CD4-positive, alpha-beta memory T cell (primary cell): Measurements from ENCODE around the gene TMEM127. TPM values are rescaled to one million over a fixed set of nuclear protein-coding genes. Genes with fewer than 3 reads are reported as not detected.
A peak's percentile ranks its signal among the peaks of the same experiment; 100 is the strongest.
"Not testable (repeated sequence)": the region's sequence is repeated elsewhere in the genome, so short reads cannot be mapped to it uniquely, and the experiment has no call there.

Experiments used
- CTCF ChIA-PET: fragments of 350-600 bp; sonication (Branson Sonifier 250); formaldehyde crosslinking; loops from one replicate; lab custom pipeline; 2021; ENCODE audit warnings: inconsistent platforms; ENCODE audit not compliant: partially characterized antibody; lab: Charles Lee
- POLR2A ChIA-PET: fragments of 350-600 bp; sonication (Branson Sonifier 250); formaldehyde crosslinking; loops from one replicate; lab custom pipeline; 2021; ENCODE audit not compliant: partially characterized antibody; lab: Charles Lee
- DNase-seq, 5 donors: peaks; one replicate each; pipeline versions ENCODE4 v3.0.0 to v3.0.0-alpha.2; 2020 to 2022; ENCODE audit warnings: mixed read lengths in 1 of 5
- H3K27ac ChIP-seq: one replicate; pipeline ENCODE4 v1.7.0; 2013; ENCODE audit warnings: low read depth, low read length
- H3K27me3 ChIP-seq: 2 replicates; pipeline ENCODE4 v1.7.0; 2013; ENCODE audit warnings: mild to moderate bottlenecking, low read length, moderate library complexity; ENCODE audit not compliant: insufficient read depth
- H3K36me3 ChIP-seq: 2 replicates; pipeline ENCODE4 v1.7.0; 2013; ENCODE audit warnings: mild to moderate bottlenecking, low read length, moderate library complexity; ENCODE audit not compliant: insufficient read depth
- H3K4me1 ChIP-seq: 2 replicates; pipeline ENCODE4 v1.7.0; 2013; ENCODE audit warnings: mild to moderate bottlenecking, low read length, moderate library complexity; ENCODE audit not compliant: insufficient read depth
- H3K4me3 ChIP-seq, 2 donors: one replicate each; pipeline ENCODE4 v1.7.0; 2013; ENCODE audit warnings: low read length in 2 of 2, mild to moderate bottlenecking in 1 of 2
- H3K9me3 ChIP-seq, 2 donors: one replicate each; pipeline ENCODE4 v1.7.0; 2013; ENCODE audit warnings: low read length in 2 of 2, control low read depth in 1 of 2; ENCODE audit not compliant: control insufficient read depth in 1 of 2
- H3K27ac Mint-ChIP-seq, 7 donors: one replicate each; pipeline ENCODE4 v1.8.0; 2020 to 2021; ENCODE audit warnings: mixed read lengths in 7 of 7, mild to moderate bottlenecking in 6 of 7, inconsistent platforms in 3 of 7, moderate library complexity in 3 of 7
- H3K27me3 Mint-ChIP-seq, 2 donors: one replicate each; pipeline ENCODE4 v1.8.0; 2020 to 2021; ENCODE audit warnings: mixed read lengths in 2 of 2
- H3K36me3 Mint-ChIP-seq, 2 donors: one replicate each; pipeline ENCODE4 v1.8.0; 2020 to 2021; ENCODE audit warnings: mixed read lengths in 2 of 2, inconsistent platforms in 1 of 2, mild to moderate bottlenecking in 1 of 2
- H3K4me1 Mint-ChIP-seq, 4 donors: one replicate each; pipeline ENCODE4 v1.8.0; 2020 to 2021; ENCODE audit warnings: mixed read lengths in 4 of 4, mild to moderate bottlenecking in 1 of 4
- H3K4me3 Mint-ChIP-seq, 8 donors: one replicate each; pipeline ENCODE4 v1.8.0; 2020 to 2021; ENCODE audit warnings: mixed read lengths in 8 of 8, mild to moderate bottlenecking in 7 of 8, moderate library complexity in 6 of 8, inconsistent platforms in 3 of 8
- H3K9me3 Mint-ChIP-seq, 8 donors: one replicate each; pipeline ENCODE4 v1.8.0; 2020 to 2021; ENCODE audit warnings: mixed read lengths in 8 of 8, mild to moderate bottlenecking in 5 of 8, inconsistent platforms in 3 of 8, moderate library complexity in 1 of 8
- intact Hi-C: fragments of 100-400 bp; cut with micrococcal nuclease; formaldehyde crosslinking; loops from one replicate; pipeline ENCODE4 v1.15.1; 2023
- polyA plus RNA-seq, 2 donors: library from polyadenylated mRNA; unstranded; fragments of 300-500 nt; fragmentation: Illumina TruSeq; gene quantifications; one replicate each; pipeline ENCODE4 v1.2.3, GENCODE V29; 2021
- total RNA-seq, 2 experiments: library from RNA; stranded (reverse); gene quantifications; one replicate each; pipeline ENCODE4 v1.2.3, GENCODE V29; 2021

Gene TMEM127
- total and polyA plus RNA-seq, 4 experiments from 2014 or later: 27.3 to 46.0 (median 45.4) TPM

- no peaks in the 10 kb centered on the region for H3K27me3 Mint-ChIP-seq
- H3K4me1 Mint-ChIP-seq: peaks cover 44 to 65% (median 54%) of the 10 kb centered on the region in 4 donors
- Histone ChIP-seq H3K36me3 (peaks cover 38% of the 10 kb centered on the region), H3K9me3 (no peaks in the 10 kb centered on the region), H3K4me1 (peaks cover 48% of the 10 kb centered on the region), H3K27me3 (no peaks in the 10 kb centered on the region), H3K27ac (peak within 1 kb of the TSS; percentile 89), H3K4me3 (peak within 1 kb of the TSS; percentile 80 to 99)
- no peaks in the 10 kb centered on the region for H3K9me3 Mint-ChIP-seq
- H3K4me3 Mint-ChIP-seq: peak within 1 kb of the TSS; percentile 97 to 100 (median 99)
- ChIA-PET CTCF (interaction anchor here (1.0 to 5.4 kb wide), 10 partner anchors 11 to 249 kb away, joined by 3 to 24 read pairs (median 4); partner anchors contain the start of gene ITPRIPL1), POLR2A (interaction anchor here (0.6 to 5.8 kb wide), 24 partner anchors 10 to 455 kb away, joined by 3 to 134 read pairs (median 6); partner anchors contain the start of genes ARID5A, CIAO1, CNNM4 and ITPRIPL1)
- peak within 1 kb of the TSS; percentile 98 to 100 (median 100) for H3K27ac Mint-ChIP-seq
- intact Hi-C loops: loop anchor here (1.0 to 5.0 kb wide), 5 partner anchors 16 to 203 kb away; partner anchors contain the start of genes CIAO1 and STARD7
- DNase-seq: peak; percentile 91 to 95 (median 91)
- H3K36me3 Mint-ChIP-seq: peaks cover 43 to 56% of the 10 kb centered on the region in 2 donors
Observed at GRCh38 chr2:96305091-96305978, 39.5 kb upstream of the TMEM127 start, which contains the start of gene SNRNP200. Gene SNRNP200, minus strand, starts transcription at chr2:96305546. Its CDS starts 109 bp downstream, at chr2:96305437.

GRCh38 chr2:96304606-96305005, 38.8 kb upstream of the TMEM127 start:
- peak overlapping the region; percentile 89 for H3K27ac ChIP-seq
- Mint-ChIP-seq H3K4me3 (peak overlapping the region; percentile 97 to 100 (median 99)), H3K27ac (peak overlapping the region; percentile 98 to 100 (median 100)), H3K27me3 (no peaks in the 10 kb centered on the region), H3K36me3 (peaks cover 47 to 62% of the 10 kb centered on the region in 2 donors), H3K9me3 (no peaks in the 10 kb centered on the region), H3K4me1 (peaks cover 41 to 61% (median 51%) of the 10 kb centered on the region in 4 donors)
- intact Hi-C loops: loop anchor here (1.0 to 5.0 kb wide), 5 partner anchors 17 to 204 kb away; partner anchors contain the start of genes CIAO1 and STARD7
- ChIA-PET CTCF (interaction anchor here (1.0 to 5.4 kb wide), 6 partner anchors 16 to 203 kb away, joined by 3 to 24 read pairs (median 4); partner anchors contain the start of gene ITPRIPL1), POLR2A (interaction anchor here (0.6 to 5.8 kb wide), 17 partner anchors 11 to 456 kb away, joined by 3 to 134 read pairs (median 5); partner anchors contain the start of genes CIAO1, CNNM4, ITPRIPL1 and KANSL3)
- DNase-seq: peak in 1 of 5 donors; percentile 5
- H3K9me3 ChIP-seq: no peaks in the 10 kb centered on the region
- H3K4me3 ChIP-seq: peak overlapping the region; percentile 80 to 99
- H3K27me3 ChIP-seq: no peaks in the 10 kb centered on the region
- peaks cover 48% of the 10 kb centered on the region for H3K4me1 ChIP-seq
- H3K36me3 ChIP-seq: peaks cover 46% of the 10 kb centered on the region

- peaks cover 42 to 66% (median 53%) of the 10 kb centered on the region in 4 donors for H3K4me1 Mint-ChIP-seq
- ChIA-PET CTCF (interaction anchor here (0.8 to 5.4 kb wide), 4 partner anchors 19 to 43 kb away, joined by 3 to 24 read pairs (median 4); partner anchors contain the start of gene ITPRIPL1), POLR2A (interaction anchor here (0.8 to 1.0 kb wide), 3 partner anchors 20 to 58 kb away, joined by 3 to 4 read pairs (median 3); no protein-coding TSS in a partner anchor)
- no peaks in the 10 kb centered on the region for H3K9me3 Mint-ChIP-seq
- peaks cover 73% of the 10 kb centered on the region for H3K36me3 ChIP-seq
- H3K4me3 Mint-ChIP-seq: peak overlapping the region in 2 of 8 donors; percentile 7 to 58
- H3K27ac ChIP-seq: no peak overlapping the region
- H3K4me3 ChIP-seq: no peak overlapping the region
- peaks cover 48% of the 10 kb centered on the region for H3K4me1 ChIP-seq
- no peaks in the 10 kb centered on the region for H3K27me3 Mint-ChIP-seq
- H3K36me3 Mint-ChIP-seq: peaks cover 74 to 89% of the 10 kb centered on the region in 2 donors
- DNase-seq: no peak
- H3K9me3 ChIP-seq: no peaks in the 10 kb centered on the region
- H3K27me3 ChIP-seq: no peaks in the 10 kb centered on the region
- peak overlapping the region; percentile 32 to 98 (median 74) for H3K27ac Mint-ChIP-seq
- intact Hi-C loops: no loop called here
Observed at GRCh38 chr2:96301865-96302264, 36.1 kb upstream of the TMEM127 start.

- Mint-ChIP-seq H3K9me3 (no peaks in the 10 kb centered on the region), H3K4me1 (peaks cover 13 to 23% (median 14%) of the 10 kb centered on the region in 4 donors), H3K27ac (peak overlapping the region in 1 of 7 donors; percentile 59), H3K4me3 (no peak overlapping the region), H3K27me3 (no peaks in the 10 kb centered on the region), H3K36me3 (peaks cover 79 to 88% of the 10 kb centered on the region in 2 donors)
- Histone ChIP-seq H3K4me3 (no peak overlapping the region), H3K27ac (no peak overlapping the region), H3K36me3 (peaks cover 94% of the 10 kb centered on the region), H3K9me3 (no peaks in the 10 kb centered on the region), H3K27me3 (no peaks in the 10 kb centered on the region), H3K4me1 (peaks cover 10% of the 10 kb centered on the region)
- ChIA-PET CTCF (no interaction called here), POLR2A (interaction anchor here (0.8 kb wide), 1 partner anchor 25 kb away, joined by 3 read pairs; no protein-coding TSS in a partner anchor)
- intact Hi-C loops: no loop called here
- DNase-seq: no peak
Observed at GRCh38 chr2:96296925-96297324, 31.1 kb upstream of the TMEM127 start.

- peak overlapping the region in 1 of 7 donors; percentile 47 for H3K27ac Mint-ChIP-seq
- POLR2A ChIA-PET: interaction anchor here (0.9 kb wide), 1 partner anchor 9 kb away, joined by 3 read pairs; no protein-coding TSS in a partner anchor
Observed at GRCh38 chr2:96294271-96294670, 28.5 kb upstream of the TMEM127 start.

GRCh38 chr2:96291751-96292150, 26.0 kb upstream of the TMEM127 start:
- peaks cover 83 to 92% of the 10 kb centered on the region in 2 donors for H3K36me3 Mint-ChIP-seq
- Histone ChIP-seq H3K36me3 (peaks cover 96% of the 10 kb centered on the region), H3K4me3 (no peak overlapping the region), H3K27ac (no peak overlapping the region), H3K4me1 (no peaks in the 10 kb centered on the region), H3K27me3 (no peaks in the 10 kb centered on the region), H3K9me3 (no peaks in the 10 kb centered on the region)
- H3K4me3 Mint-ChIP-seq: no peak overlapping the region
- H3K9me3 Mint-ChIP-seq: no peaks in the 10 kb centered on the region
- intact Hi-C loops: no loop called here
- H3K27me3 Mint-ChIP-seq: no peaks in the 10 kb centered on the region
- H3K4me1 Mint-ChIP-seq: peaks cover 0 to 3% (median 1%) of the 10 kb centered on the region in 4 donors
- ChIA-PET CTCF (no interaction called here), POLR2A (interaction anchor here (0.7 to 1.5 kb wide), 3 partner anchors 11 to 29 kb away, joined by 3 to 4 read pairs (median 4); partner anchors contain the start of gene CIAO1)
- H3K27ac Mint-ChIP-seq: no peak overlapping the region
- DNase-seq: no peak

More at GRCh38 chr2:96294271-96294670, 28.5 kb upstream of the TMEM127 start:
- intact Hi-C loops, H3K4me3 ChIP-seq, H3K27me3 ChIP-seq, H3K27me3 Mint-ChIP-seq, H3K4me1 ChIP-seq, H3K9me3 Mint-ChIP-seq, DNase-seq, H3K27ac ChIP-seq, H3K9me3 ChIP-seq, H3K4me1 Mint-ChIP-seq, H3K4me3 Mint-ChIP-seq: not testable (repeated sequence)
- H3K36me3 ChIP-seq: peaks cover 96% of the 10 kb centered on the region
- H3K36me3 Mint-ChIP-seq: peaks cover 84 to 92% of the 10 kb centered on the region in 2 donors
- CTCF ChIA-PET: interaction anchor here (0.6 to 2.6 kb wide), 4 partner anchors 13 to 90 kb away, joined by 3 to 7 read pairs (median 3); no protein-coding TSS in a partner anchor
